GM13976 (cell line): ENCODE data around the gene PALMD.

Experiments
- DNase-seq: peaks from one replicate; pipeline ENCODE4 v3.0.0; 2012; ENCODE audit warnings: low spot score
- CTCF ChIP-seq: IDR thresholded peaks from 2 replicates; pipeline ENCODE4 v1.5.1; 2012; ENCODE audit warnings: borderline replicate concordance, mild to moderate bottlenecking; ENCODE audit not compliant: insufficient read depth; ENCODE audit errors: extremely low read depth, missing control alignments, control extremely low read depth
- in situ Hi-C: fragments of 300-500 bp; cut with MboI; formaldehyde crosslinking; loops from one replicate; pipeline ENCODE4 v1.12.0; 2022; ENCODE audit warnings: low sequenced_read_pairs, mixed read lengths, inconsistent platforms; ENCODE audit not compliant: unreplicated experiment

The PALMD gene

GRCh38 chr1:99737016-99737415, 91.1 kb downstream of the PALMD start:
- in situ Hi-C loops = no loop called here

GRCh38 chr1:99738858-99739465, 93.0 kb downstream of the PALMD start:
- no peak for DNase-seq

More at GRCh38 chr1:99737016-99737415, 91.1 kb downstream of the PALMD start:
- no peak for TF ChIP-seq CTCF
- DNase-seq = no peak

GRCh38 chr1:99740141-99740540, 94.2 kb downstream of the PALMD start:
- no peak for TF ChIP-seq CTCF
- in situ Hi-C loops = no loop called here

More at GRCh38 chr1:99738858-99739465, 93.0 kb downstream of the PALMD start:
- in situ Hi-C loops = no loop called here
- no peak for TF ChIP-seq CTCF

More at GRCh38 chr1:99740141-99740540, 94.2 kb downstream of the PALMD start:
- no peak for DNase-seq
